Hepatocyte (in vitro differentiated cells): ENCODE measurements around the gene PRDM7. TPM values are rescaled to one million over a fixed set of nuclear protein-coding genes. Genes with fewer than 3 reads are reported as not detected.
"Not testable (repeated sequence)": the region's sequence is repeated elsewhere in the genome, so short reads cannot be mapped to it uniquely, and the experiment has no call there.

Source experiments
- DNase-seq: peaks from one replicate; pipeline ENCODE4 v3.0.0-alpha.2; 2016; ENCODE audit warnings: low spot score
- H2AFZ ChIP-seq: fragments of 200-600 bp; sonication (generic); 2 replicates; pipeline ENCODE4 v1.6.0; 2016; ENCODE audit warnings: antibody characterized with exemption, mild to moderate bottlenecking
- H3K27ac ChIP-seq: fragments of 200-600 bp; sonication (generic); 2 replicates; pipeline ENCODE4 v1.5.1; 2016; ENCODE audit warnings: mild to moderate bottlenecking
- H3K27me3 ChIP-seq: fragments of 200-600 bp; sonication (generic); 2 replicates; pipeline ENCODE4 v1.6.1; 2016
- H3K36me3 ChIP-seq: fragments of 200-600 bp; sonication (generic); replicated peaks from 2 replicates; pipeline ENCODE4 v1.5.1; 2016; ENCODE audit warnings: low read depth; ENCODE audit not compliant: insufficient read depth
- H3K4me1 ChIP-seq: fragments of 200-600 bp; sonication (generic); 2 replicates; pipeline ENCODE4 v1.5.1; 2016; ENCODE audit warnings: mild to moderate bottlenecking, moderate library complexity; ENCODE audit not compliant: insufficient read depth
- H3K4me2 ChIP-seq: fragments of 200-600 bp; sonication (generic); 2 replicates; pipeline ENCODE4 v1.6.0; 2016
- H3K4me3 ChIP-seq: fragments of 200-600 bp; sonication (generic); 2 replicates; pipeline ENCODE4 v1.5.1; 2016; ENCODE audit warnings: mild to moderate bottlenecking
- H3K79me2 ChIP-seq: fragments of 200-600 bp; sonication (generic); 2 replicates; pipeline ENCODE4 v1.6.0; 2017; ENCODE audit warnings: mild to moderate bottlenecking
- H3K9me2 ChIP-seq: fragments of 200-600 bp; sonication (generic); replicated peaks from 2 replicates; pipeline ENCODE4 v1.6.0; 2017; ENCODE audit warnings: mild to moderate bottlenecking; ENCODE audit not compliant: insufficient read depth
- H3K9me3 ChIP-seq: fragments of 200-600 bp; sonication (generic); 2 replicates; pipeline ENCODE4 v1.5.1; 2016; ENCODE audit warnings: low read depth, mild to moderate bottlenecking
- H4K20me1 ChIP-seq: fragments of 200-600 bp; sonication (generic); 2 replicates; pipeline ENCODE4 v1.6.0; 2016; ENCODE audit warnings: mild to moderate bottlenecking; ENCODE audit not compliant: insufficient read depth, poor library complexity, severe bottlenecking
- CTCF ChIP-seq: fragments of 200-600 bp; sonication (generic); IDR thresholded peaks from 2 replicates; pipeline ENCODE4 v1.5.1; 2016; ENCODE audit warnings: antibody characterized with exemption, mild to moderate bottlenecking; ENCODE audit not compliant: poor library complexity
- EZH2 ChIP-seq: fragments of 200-600 bp; sonication (generic); IDR thresholded peaks from 2 replicates; pipeline ENCODE4 v1.6.1; 2016; ENCODE audit warnings: antibody characterized with exemption, mild to moderate bottlenecking, borderline replicate concordance
- EZH2phosphoT487 ChIP-seq: fragments of 200-600 bp; sonication (generic); IDR thresholded peaks from one replicate; pipeline ENCODE4 v1.6.1; 2018; ENCODE audit warnings: antibody characterized with exemption, mild to moderate bottlenecking, low read depth, moderate library complexity; ENCODE audit not compliant: unreplicated experiment, severe bottlenecking
- WGBS: methylation state at CpG from one replicate; pipeline ENCODE4 v1.1.6; 2016; ENCODE audit warnings: low lambda C conversion rate; ENCODE audit errors: missing lambda C conversion rate; 5-methylcytosine and 5-hydroxymethylcytosine counted together
- polyA plus RNA-seq: library from polyadenylated mRNA; unstranded; fragments of >200 nt; fragmentation: Nextera tagmentation; extraction: Ambion mirVana; gene quantifications from 2 replicates; pipeline ENCODE4 v1.2.1, GENCODE V29; 2016
- total RNA-seq: library from RNA; depleted of rRNA; stranded (reverse); fragments of >200 nt; gene quantifications from 2 replicates; pipeline ENCODE4 v1.2.3, GENCODE V29; 2014

The PRDM7 gene
- total and polyA plus RNA-seq, 2 experiments from 2014 or later = not detected

DNA sequence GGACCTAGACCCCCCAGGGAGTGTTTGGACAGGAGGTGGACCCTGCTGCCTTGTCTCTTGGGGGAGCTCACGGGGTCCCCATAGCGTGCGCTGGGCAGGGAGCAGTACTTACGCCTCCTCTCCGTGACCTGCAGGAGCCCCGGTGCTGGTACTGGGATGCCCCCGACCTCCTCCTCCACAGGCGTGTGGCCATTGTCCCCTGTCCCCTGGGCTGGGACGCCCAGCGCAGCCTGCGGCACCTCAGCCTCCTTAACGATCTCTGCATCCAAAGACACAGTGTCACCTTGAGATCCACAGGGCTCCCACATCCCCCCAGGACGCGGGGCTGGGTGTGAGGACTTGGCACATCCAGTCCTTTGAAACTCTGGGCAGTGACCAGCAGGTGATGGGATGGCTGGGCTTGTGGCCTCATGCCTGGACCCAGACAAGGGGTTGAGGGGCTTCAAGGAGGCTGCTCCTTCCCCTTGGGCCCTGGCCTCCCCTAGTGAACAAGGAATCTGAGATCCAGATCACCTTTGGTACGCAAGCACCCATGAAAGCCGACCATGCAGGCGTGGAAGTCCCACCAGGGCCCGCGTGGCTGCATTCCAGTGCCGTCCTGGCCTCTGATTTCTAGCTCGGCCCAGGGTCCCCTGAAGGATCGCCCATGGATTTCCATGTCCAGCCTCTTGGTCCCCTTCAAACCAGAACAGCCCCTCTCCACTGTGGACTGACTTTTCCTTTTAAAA is 67.8 kb downstream of the PRDM7 start:
- Histone ChIP-seq H3K79me2 (no peaks in the 10 kb centered on the region), H4K20me1 (no peaks in the 10 kb centered on the region), H2AFZ (no peak overlapping the region), H3K4me1 (no peaks in the 10 kb centered on the region), H3K4me2 (no peak overlapping the region), H3K27me3 (no peaks in the 10 kb centered on the region), H3K9me3 (no peaks in the 10 kb centered on the region), H3K4me3 (no peak overlapping the region), H3K36me3 (no peaks in the 10 kb centered on the region), H3K9me2 (no peaks in the 10 kb centered on the region), H3K27ac (no peak overlapping the region)
- WGBS = 94% methylated on average over 22 of the region's 22 CpGs
- DNase-seq = no peak
- TF ChIP-seq EZH2phosphoT487 = no peak
- TF ChIP-seq CTCF = no peak
- no peak for TF ChIP-seq EZH2

DNA sequence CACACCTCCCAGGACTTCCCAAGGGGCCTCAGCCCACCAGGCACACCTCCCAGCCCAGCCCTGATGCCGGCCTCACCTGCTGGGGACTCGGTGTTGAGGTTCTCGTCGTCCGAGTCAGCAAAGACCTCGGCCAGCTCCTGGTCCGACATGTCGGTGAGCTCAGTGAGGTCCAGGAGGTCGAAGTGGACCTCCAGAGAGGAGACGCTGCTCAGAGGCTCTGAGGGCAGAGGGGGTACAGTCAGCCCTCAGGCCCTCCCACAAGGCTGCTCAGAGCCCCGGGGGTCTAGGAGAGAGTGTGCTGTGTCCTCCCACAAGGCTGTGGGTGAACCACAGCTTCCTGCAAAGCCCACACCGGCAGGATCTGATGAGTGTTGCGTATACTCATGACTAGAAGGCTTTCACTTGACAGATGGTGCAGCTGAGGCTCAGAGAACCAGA is 68.4 kb downstream of the PRDM7 start:
- Histone ChIP-seq H3K27ac (no peak overlapping the region), H3K4me1 (no peaks in the 10 kb centered on the region), H3K4me2 (no peak overlapping the region), H3K27me3 (no peaks in the 10 kb centered on the region), H3K79me2 (no peaks in the 10 kb centered on the region), H3K4me3 (no peak overlapping the region), H4K20me1 (no peaks in the 10 kb centered on the region), H3K9me3 (no peaks in the 10 kb centered on the region), H3K36me3 (no peaks in the 10 kb centered on the region), H2AFZ (no peak overlapping the region), H3K9me2 (no peaks in the 10 kb centered on the region)
- 91% methylated on average over 13 of the region's 13 CpGs for WGBS
- DNase-seq = no peak
- TF ChIP-seq EZH2 (no peak), CTCF (no peak), EZH2phosphoT487 (no peak)

DNA sequence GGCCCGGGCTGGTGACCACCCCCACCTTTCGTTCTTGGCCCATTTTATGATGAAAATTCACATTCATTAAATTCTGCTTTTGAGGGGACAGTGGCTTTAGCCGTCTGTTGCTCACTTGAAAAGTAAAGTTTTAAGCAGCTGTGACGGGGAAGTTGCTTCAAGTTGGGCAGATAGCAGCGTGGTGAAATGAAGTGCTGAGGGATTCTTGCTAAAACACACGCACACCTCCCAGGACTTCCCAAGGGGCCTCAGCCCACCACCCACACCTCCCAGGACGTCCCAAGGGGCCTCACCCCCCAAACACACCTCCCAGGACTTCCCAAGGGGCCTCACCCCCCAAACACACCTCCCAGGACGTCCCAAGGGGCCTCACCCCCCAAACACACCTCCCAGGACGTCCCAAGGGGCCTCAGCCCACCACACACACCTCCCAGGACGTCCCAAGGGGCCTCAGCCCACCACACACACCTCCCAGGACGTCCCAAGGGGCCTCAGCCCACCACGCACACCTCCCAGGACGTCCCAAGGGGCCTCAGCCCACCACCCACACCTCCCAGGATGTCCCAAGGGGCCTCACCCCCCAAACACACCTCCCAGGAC is 69.4 kb downstream of the PRDM7 start:
- not testable (repeated sequence) for H3K4me3 ChIP-seq, H3K27me3 ChIP-seq, H3K9me3 ChIP-seq, H3K27ac ChIP-seq, H3K4me1 ChIP-seq, DNase-seq, H4K20me1 ChIP-seq, H3K9me2 ChIP-seq, H3K79me2 ChIP-seq, H3K4me2 ChIP-seq, H3K36me3 ChIP-seq, H2AFZ ChIP-seq
- 80% methylated on average over 10 of the region's 13 CpGs for WGBS

- no peaks in the 10 kb centered on the region for H3K79me2 ChIP-seq
- no peak for DNase-seq
- H3K27ac ChIP-seq = no peak overlapping the region
- H3K36me3 ChIP-seq = no peaks in the 10 kb centered on the region
- H3K4me1 ChIP-seq = no peaks in the 10 kb centered on the region
- WGBS = 93% methylated on average over 6 of the region's 7 CpGs
- no peaks in the 10 kb centered on the region for H3K9me2 ChIP-seq
- H2AFZ ChIP-seq = no peak overlapping the region
- TF ChIP-seq EZH2 (no peak), EZH2phosphoT487 (no peak), CTCF (no peak)
- no peak overlapping the region for H3K4me3 ChIP-seq
- no peak overlapping the region for H3K4me2 ChIP-seq
- no peaks in the 10 kb centered on the region for H4K20me1 ChIP-seq
- H3K9me3 ChIP-seq = no peaks in the 10 kb centered on the region
- H3K27me3 ChIP-seq = no peaks in the 10 kb centered on the region
Observed at GRCh38 chr16:90007015-90007414, 70.1 kb downstream of the PRDM7 start.
